ENCODE measurements around the gene PRKCH.

The PRKCH gene

DNA sequence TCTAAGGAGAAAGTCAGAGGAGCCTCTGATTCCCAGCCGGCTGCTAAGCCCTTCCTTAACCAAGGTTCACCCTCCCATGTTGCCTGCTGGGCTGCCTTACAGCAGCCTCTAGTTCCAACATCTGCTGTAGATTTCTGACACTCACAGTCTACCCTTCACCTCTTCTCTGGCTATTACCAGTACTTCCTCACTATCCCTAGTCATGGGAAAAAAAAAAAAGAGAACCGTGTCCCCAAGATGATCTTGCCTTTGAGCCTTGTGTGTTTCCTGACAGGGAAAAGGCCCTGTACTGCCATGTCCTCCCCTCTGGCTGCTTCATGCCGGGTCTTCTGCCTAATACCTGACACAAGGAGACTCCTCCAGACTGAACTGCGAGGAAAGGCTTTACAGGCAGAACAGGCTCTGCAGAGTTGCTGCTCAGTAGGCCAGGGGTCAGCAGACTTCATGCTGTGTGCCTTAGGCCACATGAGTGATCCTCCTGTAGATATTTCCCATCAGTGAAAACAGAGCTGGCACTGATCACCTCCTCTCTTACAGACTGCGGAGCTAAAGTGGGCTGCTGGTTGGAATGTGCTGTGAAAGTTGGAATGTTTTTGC, 46.8 kb downstream of the PRKCH start:
- peak; percentile 38 to 70 (median 63) for DNase-seq

DNA sequence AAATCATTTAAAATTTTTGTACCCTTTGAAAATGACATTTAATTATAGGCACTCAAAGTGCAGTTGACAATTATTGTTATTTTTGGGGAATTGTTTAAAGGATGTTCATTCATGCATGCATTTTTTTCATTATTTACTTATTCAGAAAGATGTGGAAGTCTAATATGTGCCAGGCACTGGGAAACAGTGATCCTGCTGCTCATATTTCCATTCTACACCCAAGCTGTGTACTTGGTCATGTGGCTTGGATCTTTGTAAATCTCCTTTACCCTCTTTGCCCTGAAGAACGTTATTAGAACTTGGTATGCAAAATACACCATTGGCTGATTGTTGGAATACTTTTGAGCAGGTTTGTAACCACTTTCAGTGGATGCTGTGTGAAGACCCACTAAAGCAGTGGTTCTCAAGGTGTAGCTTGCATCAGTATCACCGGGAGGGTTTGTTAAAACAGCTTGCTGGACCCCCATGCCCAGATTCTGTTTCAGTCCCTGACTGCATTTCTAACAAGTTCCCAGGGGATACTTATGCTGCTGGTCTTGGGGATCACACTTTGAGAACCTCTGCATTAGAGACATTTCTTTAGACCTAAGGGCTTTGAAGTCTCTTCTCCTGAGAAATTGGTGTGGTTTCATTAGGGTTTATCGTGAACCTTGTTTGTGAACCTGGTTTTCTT, 47.5 kb downstream of the PRKCH start:
- no peak for DNase-seq

DNA sequence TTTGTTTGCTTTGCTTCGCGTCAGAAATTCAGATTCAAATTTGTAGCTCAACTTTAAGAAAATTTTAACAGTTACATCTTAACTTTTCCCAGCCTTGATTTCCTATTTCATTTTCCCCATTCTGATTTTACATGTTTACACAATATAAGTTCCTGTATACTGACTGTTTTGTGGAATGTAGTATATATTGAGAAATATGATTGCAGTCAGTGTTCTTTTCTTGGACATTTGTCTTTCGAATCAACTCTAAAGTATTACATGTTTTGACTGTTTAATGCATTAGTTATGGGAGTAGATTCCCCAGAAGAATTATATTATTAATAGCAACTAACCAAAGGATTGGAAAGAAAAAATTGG, 48.1 kb downstream of the PRKCH start:
- DNase-seq = peak in 1 of 4 experiments; percentile 36

DNA sequence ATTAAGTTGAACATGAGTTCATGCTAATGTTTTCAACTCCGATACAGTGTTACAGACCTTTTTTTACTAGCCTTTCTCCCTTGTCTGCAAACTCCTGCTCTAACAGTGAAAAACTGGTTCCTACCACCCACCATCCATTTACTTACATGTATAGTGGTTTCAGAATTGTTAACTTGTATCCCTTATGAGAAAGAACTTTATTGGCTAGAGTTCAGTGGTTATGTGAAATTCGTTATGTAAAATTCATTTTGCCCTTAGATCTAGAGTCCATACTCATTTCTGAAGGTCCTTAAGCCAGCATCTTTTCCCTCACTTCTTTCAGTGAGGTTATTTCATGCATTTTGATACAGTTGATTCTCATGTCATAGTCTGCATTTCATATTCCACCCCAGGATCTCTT, 51.0 kb downstream of the PRKCH start:
- DNase-seq = no peak

DNA sequence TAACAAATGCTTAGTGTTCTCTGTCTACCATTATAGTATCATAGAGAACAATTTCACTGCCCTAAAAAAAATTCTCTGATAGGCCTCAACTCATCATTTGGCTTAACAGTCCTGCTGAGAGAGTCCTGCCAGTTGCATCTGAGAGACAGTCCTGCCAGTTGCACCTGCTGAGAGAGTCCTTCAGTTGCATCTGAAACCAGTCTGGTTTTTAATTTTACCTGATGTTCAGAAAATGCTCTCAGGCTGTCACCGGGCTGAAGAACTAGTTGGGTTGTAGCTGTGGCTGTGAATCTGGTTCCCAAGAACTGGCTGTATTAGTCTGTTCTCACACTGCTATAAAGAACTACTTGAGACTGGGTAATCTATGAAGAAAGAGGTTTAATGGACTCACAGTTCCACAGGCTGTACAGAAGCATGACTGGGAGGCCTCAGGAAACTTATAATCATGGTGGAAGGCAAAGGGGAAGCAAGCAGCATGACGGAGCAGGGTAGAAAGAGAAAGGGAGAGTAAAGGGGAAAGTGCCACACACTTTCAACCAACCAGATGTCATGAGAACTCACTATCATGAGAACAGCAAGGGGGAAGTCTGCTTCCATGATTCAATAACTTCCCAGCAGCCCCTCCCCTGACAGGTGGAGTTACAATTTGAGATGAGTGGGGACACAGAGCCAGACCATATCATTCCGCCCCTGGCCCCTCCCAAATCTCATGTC, 51.6 kb downstream of the PRKCH start:
- no peak for DNase-seq

DNA sequence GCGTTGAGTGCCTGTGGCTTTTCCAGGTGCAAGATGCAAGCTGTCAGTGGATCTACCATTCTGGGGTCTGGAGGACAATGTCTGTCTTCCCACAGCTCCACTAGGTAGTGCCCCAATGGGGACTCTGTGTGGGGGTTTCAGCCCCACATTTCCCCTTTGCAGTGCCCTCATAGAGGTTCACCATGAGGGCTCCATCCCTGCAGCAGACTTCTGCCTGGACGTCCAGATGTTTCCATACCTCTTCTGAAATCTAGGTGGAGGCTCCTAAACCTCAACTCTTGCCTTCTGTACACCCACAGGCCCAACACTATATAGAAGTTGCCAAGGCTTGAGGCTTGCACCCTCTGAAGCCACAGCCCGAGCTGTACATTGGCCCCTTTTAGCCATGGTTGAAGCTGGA, 52.9 kb downstream of the PRKCH start:
- no peak for DNase-seq

DNA sequence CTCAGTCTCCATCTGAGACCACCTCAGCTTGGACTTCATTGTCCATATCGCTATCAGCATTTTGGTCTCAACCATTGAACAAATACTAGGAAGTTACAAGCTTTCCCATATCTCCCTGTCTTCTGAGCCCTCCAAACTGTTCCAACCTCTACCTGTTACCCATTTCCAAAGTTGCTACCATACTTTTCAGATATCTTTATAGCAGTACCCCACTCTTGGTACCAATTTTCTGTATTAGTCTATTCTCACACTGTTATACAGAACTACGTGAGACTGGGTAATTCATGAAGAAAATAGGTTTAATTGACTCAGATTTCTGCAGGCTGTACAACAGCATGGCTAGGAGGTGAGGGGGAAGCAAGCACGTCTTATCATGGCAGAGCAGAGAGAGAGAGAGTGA, 53.8 kb downstream of the PRKCH start:
- DNase-seq = no peak

DNA sequence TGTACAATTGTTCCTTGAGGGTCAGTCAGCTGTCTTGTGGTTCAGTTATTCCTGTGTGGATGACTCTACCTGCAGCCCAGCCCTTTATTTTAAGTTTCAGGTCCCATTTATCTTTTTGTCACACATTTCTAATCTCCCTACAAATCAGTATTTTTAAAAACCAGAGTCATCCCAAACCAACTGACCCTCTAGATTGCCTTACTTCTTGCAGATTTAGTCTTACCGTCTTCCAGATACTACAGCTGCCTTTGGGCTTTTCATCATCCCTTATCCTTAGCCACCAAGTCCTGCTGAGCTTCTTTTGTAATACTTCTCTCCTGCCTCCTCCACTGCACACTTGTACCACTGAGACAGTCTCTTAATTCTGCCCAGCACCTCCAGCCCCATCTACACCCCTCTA, 54.9 kb downstream of the PRKCH start:
- DNase-seq = no peak

DNA sequence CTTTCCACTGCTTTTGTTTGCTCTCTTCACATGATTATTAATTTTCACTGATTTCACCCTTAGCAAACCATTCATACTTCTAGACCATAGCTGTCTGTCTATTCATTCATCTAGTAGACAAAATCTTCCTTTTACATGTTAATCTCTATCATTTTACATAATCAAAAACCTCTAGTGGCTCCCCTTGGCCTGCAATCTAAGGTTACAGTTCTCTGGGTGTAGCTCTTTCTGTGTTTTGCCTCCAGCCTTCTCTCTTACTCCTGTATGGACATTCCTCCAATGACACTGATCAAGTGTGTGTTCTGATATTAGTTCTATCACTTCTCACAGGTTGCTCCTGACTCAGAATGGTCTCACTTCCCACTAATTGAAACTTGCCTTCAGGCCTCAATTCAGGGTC, 56.4 kb downstream of the PRKCH start:
- no peak for DNase-seq

DNA sequence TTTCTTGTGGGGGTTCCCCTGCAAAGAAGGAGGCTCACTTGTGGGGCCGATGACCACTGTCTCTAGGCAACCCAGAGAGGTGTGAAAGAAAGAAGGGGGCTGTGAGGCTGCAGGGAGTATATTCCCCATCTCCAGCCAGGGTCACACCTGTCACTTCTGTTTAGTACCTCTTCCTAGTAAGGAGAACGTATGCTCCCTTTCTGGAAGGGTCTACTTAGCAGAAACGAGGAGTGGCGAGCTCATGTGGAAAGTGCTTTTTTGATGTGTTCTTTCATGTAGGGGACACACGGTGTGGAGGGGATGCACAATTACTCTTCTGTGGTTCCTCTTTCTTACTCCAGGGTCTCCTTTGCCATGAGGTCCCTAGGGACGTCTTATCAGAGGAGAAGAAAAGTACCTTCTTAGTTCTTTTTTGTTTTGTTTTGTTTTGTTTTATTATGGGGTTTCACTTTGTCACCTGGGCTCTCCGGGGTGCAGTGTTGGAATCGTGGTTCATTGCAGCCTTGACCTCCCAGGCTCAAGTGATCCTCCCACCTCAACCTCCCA, 58.3 kb downstream of the PRKCH start:
- no peak for DNase-seq

DNA sequence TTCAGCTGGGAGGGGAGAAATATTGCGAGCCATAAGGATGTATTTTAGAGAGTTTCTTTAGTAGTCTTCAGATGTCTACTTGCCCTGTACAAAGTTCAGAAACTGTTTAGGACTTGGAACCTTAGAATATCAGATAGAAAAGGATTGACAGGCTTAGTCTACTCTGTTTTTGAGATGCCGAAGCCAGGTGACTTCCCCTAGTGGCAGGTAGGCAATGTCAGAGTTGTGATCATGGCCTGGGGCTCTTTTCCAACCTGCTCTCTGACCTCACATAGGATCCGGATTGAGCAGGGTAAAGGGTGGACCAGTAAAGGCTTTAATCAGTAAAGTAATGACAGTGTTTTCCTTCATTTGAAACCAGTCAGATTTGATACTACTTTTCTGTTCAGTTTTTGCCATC, 59.6 kb downstream of the PRKCH start:
- no peak for DNase-seq

DNA sequence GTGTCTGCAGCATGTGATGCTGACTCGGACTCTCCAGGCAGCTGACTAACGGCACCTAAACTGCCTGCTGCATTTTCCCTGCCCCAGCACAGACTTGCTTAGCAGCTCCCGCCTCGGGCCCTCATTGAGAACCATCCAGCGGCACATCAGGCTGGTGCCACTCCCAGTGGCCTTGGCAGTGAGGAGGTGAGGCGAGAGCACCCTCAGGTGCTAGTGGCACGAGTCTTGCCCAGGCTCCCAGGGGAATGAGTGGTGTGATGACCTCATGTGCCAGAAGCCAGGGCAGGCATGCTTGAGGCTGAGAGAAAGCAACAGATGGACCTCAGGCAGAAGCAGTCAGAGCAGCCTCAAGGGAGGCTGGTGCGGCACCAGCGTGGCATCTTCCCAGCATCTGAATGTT, 60.2 kb downstream of the PRKCH start:
- no peak for DNase-seq

DNA sequence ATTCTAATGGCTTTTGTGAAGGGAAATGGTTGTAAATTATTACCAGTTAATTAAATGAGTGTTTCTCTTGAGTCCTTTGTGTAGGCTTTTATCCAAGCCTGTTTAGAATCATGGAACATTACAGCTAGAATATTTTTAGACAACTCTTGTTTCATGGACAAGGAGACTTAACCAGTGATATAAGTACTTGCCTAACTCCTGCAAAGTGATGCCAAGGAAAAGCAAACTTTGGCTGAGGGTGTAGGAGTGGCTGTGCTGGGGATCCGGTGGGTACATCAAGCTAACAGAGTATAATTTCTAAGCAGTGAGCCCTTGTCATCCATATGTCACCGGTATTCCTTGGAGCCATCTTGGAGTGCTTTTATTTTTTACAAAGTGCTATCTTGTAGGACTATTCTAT, 61.5 kb downstream of the PRKCH start:
- no peak for DNase-seq

DNA sequence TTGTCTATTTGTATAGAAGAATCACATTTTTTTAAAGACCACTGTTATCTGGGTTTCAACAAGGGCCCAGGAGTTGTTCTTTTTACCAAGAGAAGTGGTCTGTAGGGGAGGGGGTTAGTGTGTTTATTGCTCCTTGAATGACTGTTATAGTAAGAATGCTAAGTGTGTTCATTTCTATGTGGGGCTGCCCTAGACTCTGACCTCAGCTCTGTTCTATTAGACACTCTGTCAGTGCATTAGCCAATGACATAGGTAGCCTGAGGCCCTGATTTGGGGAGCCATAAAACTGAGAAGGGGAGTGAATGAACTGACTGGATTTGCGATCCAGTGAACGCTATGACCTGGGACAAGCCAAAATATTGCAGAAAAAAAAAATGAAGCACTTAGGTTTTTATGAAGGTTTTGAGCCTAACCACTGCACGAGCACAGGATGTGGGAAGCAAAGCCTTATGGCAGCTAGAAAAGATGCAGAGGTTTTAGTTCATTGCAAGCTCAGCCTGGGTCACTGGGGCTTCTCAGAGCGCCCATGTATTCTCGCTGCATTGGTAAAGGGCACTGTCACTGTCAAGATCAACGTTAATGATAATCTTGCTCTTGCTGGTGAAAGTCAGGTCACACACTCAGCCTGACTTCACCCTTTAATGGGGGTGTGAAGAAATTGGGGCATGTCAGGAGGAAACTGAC, 63.8 kb downstream of the PRKCH start:
- no peak for DNase-seq

DNA sequence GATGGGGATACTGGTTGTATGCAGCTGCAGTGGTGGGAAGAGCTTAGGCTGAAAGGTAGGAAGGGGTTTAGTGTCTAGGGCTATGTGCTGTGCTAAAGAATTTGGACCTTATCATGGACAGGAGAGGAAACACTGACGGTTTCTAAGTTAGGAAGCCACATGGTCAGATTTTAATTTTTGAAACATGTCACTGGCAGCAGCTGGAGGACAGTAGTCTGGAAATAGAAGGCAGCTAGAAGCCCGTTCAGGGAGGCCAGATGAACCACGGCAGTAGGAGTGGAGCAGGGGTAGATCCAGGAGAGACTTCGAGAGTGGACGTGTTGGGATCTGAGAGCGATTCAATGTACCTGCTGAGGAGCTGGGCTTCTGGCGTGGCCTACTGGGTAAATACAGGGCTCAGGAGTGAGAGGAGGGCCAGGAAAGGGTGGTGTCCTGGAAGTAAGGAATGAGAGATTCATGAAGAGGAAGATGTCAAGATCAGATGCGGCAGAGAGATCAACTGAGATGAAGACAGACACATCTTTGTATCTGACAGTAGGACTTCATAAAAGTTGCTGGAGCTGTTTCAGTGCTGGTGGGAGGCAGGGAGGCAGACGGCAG, 64.9 kb downstream of the PRKCH start:
- no peak for DNase-seq

DNA sequence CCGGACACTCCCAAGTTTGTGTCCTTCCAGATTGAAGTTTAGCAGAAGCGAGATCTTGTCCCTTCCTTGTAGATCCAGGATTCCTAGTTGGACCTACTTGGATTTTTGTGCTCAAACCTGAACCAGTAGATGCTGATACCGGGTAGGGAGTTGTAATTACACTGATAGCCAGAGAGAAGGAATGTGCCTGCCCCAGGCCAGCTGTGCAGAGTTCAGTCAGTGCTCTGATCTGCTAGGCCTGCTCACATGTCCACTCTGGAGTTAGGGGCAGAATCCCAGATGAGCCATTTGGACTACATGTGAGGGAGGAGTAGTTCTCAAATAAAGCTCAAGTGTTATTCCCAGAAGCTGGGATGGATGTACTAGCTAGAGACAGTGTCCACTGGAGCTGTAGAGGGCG, 65.7 kb downstream of the PRKCH start:
- DNase-seq = no peak

DNA sequence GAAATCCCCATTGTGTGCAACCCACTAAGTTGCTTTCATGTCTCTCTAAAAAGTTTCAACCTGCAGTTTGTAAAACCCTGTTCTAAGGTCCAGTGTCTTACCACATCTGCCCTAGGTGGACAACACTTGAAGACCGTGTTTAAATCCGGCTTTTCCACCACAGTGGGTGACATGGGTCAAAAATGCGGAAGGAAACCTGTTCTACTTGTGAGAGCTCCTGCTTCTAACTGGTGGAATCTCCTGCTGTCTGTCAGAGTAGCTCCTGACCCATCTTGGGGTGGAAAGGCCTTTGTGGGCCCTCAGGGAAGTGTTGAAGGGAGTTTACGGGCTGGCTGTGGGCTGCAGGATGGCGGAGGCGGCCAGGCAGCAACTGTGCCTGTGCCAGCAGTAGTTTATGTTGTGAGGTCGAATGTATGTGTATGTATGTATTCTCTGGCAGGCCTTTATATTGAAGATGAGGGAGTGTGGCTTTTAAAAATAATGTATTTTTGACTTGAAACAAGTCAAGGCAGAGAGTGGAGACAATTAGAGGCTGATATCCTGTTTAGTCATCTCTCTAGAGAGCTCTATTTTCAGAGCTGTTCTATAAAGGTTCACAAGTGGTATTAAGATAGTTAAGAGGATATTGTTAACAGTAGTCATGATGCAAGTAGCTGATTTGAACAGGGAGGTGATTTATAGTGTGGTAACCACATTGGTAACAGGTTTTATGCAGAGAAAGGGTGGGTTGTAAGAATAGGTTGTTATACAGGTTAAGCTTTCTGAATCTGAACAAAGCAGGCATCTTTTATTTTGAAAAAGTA, 67.0 kb downstream of the PRKCH start:
- DNase-seq = peak; percentile 34 to 62 (median 58)

DNA sequence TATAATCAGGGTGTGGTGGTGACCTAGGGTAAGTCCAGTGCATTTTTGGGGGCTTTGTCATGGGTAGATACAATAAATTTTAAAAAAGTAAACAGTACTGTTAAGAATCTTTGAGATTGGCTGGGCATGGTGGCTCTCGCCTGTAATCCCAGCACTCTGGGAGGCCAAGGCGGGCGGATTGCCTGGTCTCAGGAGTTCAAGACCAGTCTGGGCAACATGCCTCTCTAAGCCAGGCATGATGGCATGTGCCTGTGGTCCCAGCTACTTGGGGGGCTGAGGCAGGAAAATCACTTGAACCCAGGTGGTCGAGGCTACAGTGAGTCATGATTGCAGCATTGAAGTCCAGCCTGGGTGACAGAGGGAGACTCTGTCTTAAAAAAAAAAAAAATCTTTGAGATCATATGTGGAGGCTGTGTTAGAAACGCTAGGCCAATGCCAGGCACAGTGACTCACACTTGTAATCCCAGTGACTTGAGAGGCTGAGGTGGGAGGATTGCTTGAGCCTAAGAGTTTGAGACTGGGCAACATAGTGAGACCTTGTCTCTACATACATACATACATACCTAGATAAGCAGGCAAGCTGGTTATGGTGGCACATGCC, 67.7 kb downstream of the PRKCH start:
- DNase-seq = peak in 3 of 4 experiments; percentile 24 to 50 (median 44)

DNA sequence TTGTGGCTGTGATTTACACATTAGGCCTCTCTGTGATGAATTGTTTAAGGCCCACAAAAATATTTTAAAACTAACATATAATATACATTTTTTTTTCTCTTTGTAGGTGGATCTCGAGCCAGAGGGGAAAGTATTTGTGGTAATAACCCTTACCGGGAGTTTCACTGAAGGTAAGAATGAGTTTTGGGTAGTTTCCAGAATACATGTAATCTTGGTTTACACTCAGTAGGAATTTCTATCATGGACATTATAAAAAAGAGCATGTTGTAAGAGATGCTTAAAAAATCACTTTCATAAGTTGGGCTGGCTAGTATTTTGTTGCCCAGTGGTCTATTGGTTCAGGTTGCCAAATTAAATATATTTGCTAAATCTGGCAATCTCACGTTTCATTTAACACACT, 69.7 kb downstream of the PRKCH start:
- DNase-seq = no peak

DNA sequence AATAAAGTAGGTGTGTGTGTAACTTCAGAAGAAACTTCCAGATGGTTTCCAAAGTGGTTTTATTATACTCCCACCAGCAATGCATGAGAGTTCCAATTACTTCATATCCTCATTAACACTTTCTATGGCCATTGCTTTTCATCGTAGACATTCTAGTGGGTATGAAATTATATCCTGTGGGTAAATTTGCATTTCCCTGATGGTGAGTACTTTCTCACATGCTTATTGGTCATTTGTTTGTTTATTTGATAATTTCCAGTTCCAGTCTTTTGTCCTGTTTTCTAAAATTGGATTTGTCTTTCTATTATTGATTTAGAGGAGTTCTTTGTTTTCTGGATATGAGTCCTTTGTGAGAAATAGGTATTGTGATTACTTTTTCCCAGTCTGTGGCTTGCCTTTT, 70.9 kb downstream of the PRKCH start:
- no peak for DNase-seq

DNA sequence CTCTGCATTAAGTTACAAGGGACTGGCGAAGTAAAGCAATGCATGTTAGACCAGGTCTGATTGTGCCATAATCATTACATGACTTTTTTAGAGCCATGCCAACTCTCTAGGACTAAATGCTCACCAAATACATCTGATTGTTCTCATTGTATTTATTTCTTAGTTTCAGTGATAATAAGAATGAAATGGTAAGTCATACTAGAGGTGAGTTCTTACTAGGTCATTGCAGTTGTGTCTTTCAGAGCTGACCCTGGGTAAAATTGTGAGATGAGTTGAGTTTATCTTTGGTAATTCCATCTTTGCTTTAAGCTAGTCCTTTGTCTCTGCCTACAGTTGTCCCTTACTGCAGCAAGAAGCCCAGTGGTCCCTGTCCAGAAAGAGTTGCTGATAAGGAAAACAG, 73.2 kb downstream of the PRKCH start:
- no peak for DNase-seq
